Measurements from ENCODE around the gene AQP1.

DNA sequence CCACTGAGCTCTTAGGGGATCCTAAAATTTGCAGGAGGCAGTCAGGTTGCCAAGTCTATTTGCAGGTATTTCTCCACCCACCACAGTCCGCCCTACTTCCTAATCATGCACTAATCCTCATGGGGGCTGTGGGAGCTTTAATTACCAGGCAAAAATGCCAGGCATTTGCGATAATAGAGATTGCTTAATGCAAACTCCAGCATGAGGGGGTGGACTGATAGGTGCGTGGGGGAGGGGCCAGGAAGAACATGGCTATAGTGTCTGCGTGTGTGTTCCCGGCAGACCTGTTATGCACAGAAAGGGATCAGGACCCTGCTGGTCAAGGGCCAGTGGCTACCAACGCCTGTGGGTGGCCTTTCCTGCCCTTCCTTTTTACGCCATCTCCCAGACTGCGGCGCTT, 15.6 kb upstream of the AQP1 start:
- TF ChIP-seq, protein P1, sequence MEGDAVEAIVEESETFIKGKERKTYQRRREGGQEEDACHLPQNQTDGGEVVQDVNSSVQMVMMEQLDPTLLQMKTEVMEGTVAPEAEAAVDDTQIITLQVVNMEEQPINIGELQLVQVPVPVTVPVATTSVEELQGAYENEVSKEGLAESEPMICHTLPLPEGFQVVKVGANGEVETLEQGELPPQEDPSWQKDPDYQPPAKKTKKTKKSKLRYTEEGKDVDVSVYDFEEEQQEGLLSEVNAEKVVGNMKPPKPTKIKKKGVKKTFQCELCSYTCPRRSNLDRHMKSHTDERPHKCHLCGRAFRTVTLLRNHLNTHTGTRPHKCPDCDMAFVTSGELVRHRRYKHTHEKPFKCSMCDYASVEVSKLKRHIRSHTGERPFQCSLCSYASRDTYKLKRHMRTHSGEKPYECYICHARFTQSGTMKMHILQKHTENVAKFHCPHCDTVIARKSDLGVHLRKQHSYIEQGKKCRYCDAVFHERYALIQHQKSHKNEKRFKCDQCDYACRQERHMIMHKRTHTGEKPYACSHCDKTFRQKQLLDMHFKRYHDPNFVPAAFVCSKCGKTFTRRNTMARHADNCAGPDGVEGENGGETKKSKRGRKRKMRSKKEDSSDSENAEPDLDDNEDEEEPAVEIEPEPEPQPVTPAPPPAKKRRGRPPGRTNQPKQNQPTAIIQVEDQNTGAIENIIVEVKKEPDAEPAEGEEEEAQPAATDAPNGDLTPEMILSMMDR (IDR thresholded peaks at IDR 0.05): no peak
- TF ChIP-seq EP300 (IDR thresholded peaks at IDR 0.05) (no peak), POLR2AphosphoS5 (IDR thresholded peaks at IDR 0.05) (no peak)

Measured in gastroesophageal sphincter (tissue), 3 donors.